ENCODE results near the gene NUAK2. TPM values are rescaled to one million over a fixed set of nuclear protein-coding genes. Genes with fewer than 3 reads are reported as not detected.

NUAK2 gene
- total and polyA plus RNA-seq, 2 of the 8 experiments (the other 6 are each of a cell fraction or from before 2014, with no cell fraction given), result 9.4 to 12.9 TPM

DNA sequence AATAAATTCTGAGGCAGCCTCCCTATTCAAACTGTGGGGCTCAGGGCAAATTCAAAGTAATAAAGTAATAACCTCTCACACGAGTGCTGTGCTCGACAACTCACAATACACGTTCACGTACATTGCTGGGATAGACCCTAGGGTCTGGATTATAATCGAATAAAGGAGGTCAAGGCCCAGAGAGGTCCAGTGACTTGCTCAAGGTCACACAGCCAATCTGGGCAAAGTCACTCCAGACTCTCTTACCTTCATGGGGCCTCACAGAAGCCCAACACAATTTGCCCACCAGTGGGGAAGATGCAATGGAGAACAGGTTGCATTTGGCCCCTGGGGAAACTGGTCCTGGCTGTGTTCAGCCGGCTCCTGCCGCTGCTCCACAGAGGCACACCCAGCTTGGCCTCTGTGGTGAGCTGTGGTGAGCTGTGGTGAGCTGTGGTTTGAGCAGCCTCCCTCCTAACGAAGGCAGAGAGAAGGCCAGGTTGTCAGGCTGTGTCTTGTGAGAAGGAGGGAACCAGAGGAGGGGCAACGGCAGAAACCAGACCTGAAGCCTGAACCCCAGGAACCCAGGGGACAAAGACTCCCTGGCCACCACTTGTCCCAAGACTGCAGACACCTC, 35.1 kb downstream of the NUAK2 start:
- Histone ChIP-seq H3K36me3 (ENCODE audit: control insufficient read depth in 2 of 4, insufficient read depth in 4 of 4, low read length in 3 of 4) (no peaks in the 10 kb centered on the region), H3K4ac (replicated peaks; ENCODE audit: insufficient read length, low read depth, low read length) (peak overlapping the region; percentile 27), H3K4me2 (ENCODE audit: insufficient read depth in 1 of 2, low read depth in 2 of 2, low read length in 2 of 2) (no peak overlapping the region), H2BK12ac (ENCODE audit: low read depth, low read length) (peak overlapping the region; percentile 86; the same call in 1 of the 2 replicates), H3K18ac (ENCODE audit: extremely low read depth, low read length) (peak overlapping the region; percentile 62; the same call in 1 of the 2 replicates), H4K20me1 (replicated peaks in 1 of 2; ENCODE audit: control insufficient read depth in 1 of 2, insufficient read depth in 2 of 2, low read length in 2 of 2) (no peaks in the 10 kb centered on the region), H2BK120ac (replicated peaks; ENCODE audit: low read depth, low read length) (peak overlapping the region; percentile 44), H3K79me2 (ENCODE audit: control insufficient read depth in 1 of 2, insufficient read depth in 2 of 2, low read length in 2 of 2) (no peaks in the 10 kb centered on the region), H3K4me3 (ENCODE audit: extremely low read depth in 1 of 4, insufficient read depth in 2 of 4, low read depth in 3 of 4, low read length in 4 of 4) (no peak overlapping the region), H2BK5ac (ENCODE audit: low read depth, low read length) (peak overlapping the region; percentile 66; the same call in 1 of the 2 replicates), H2AK5ac (ENCODE audit: low read depth, low read length) (peak overlapping the region; percentile 79; the same call in 1 of the 2 replicates), H3K9ac (replicated peaks in 1 of 4; ENCODE audit: extremely low read depth in 1 of 4, low read depth in 3 of 4, low read length in 3 of 4) (no peak overlapping the region), H3K27ac (ENCODE audit: low read depth, low read length) (0 out of 2 replicates have a peak overlapping the region, but pooled peaks have one; percentile 31), H4K5ac (ENCODE audit: insufficient read length, low read depth, low read length) (no peak overlapping the region), H3K9me3 (ENCODE audit: insufficient read depth in 2 of 2, low read depth in 1 of 2, low read length in 1 of 2) (no peaks in the 10 kb centered on the region), H4K8ac (ENCODE audit: extremely low read depth, insufficient read depth, low read length) (peak overlapping the region; percentile 53; the same call in 1 of the 2 replicates), H3K23ac (ENCODE audit: insufficient read length) (no peak overlapping the region), H3K14ac (ENCODE audit: insufficient read length) (no peak overlapping the region), H3K56ac (replicated peaks; ENCODE audit: insufficient read length, low read depth, low read length) (no peak overlapping the region), H3K4me1 (replicated peaks in 1 of 4; ENCODE audit: control insufficient read depth in 3 of 4, insufficient read depth in 4 of 4, low read length in 3 of 4) (peaks cover 9 to 26% (median 18%) of the 10 kb centered on the region in 4 experiments), H2BK15ac (ENCODE audit: low read length) (peak overlapping the region; percentile 49; the same call in 1 of the 2 replicates), H2AFZ (ENCODE audit: low read length) (no peak overlapping the region), H2BK20ac (ENCODE audit: low read length) (peak overlapping the region; percentile 84; the same call in 1 of the 2 replicates), H3K23me2 (ENCODE audit: low read depth, low read length) (no peaks in the 10 kb centered on the region), H3K79me1 (ENCODE audit: low read depth, low read length) (no peaks in the 10 kb centered on the region), H4K91ac (replicated peaks; ENCODE audit: insufficient read length, low read length) (peak overlapping the region; percentile 63), H3K27me3 (replicated peaks in 1 of 4; ENCODE audit: control insufficient read depth in 3 of 4, extremely low read depth in 1 of 4, insufficient read depth in 3 of 4, low read length in 3 of 4) (no peaks in the 10 kb centered on the region; a peak in 1 of 7 replicates)
- 91% methylated on average over 9 of the region's 9 CpGs; no CpG with 5 or more reads in 1 of the 2 experiments for WGBS, 2 experiments (ENCODE audit: extremely low coverage in 1 of 2, insufficient coverage in 1 of 2, insufficient read length in 1 of 2, insufficient replicate concordance in 2 of 2, low coverage in 1 of 2, low lambda C conversion rate in 2 of 2, missing lambda C conversion rate in 1 of 2)
- CTCF ChIA-PET (ENCODE audit: partially characterized antibody), result interaction anchor here (0.6 to 42.6 kb wide), 7 partner anchors 11 to 90 kb away, joined by 3 to 2424 read pairs (median 12); partner anchors contain the start of genes KLHDC8A and NUAK2
- TF ChIP-seq KDM1A (IDR thresholded peaks at IDR 0.05; ENCODE audit: borderline replicate concordance, low read length), result peak; percentile 68; the same call in 1 of the 2 replicates
- no peak for TF ChIP-seq SP4 (IDR thresholded peaks at IDR 0.05; ENCODE audit: low read length)
- no peak for TF ChIP-seq ZNF274 (IDR thresholded peaks at IDR 0.05; ENCODE audit: borderline replicate concordance, extremely low read depth, low read length)
- DNase-seq (ENCODE audit: low read depth in 1 of 2, low spot score in 2 of 2) (no peak), FAIRE-seq (no peak)
- POLR2A ChIA-PET (ENCODE audit: partially characterized antibody), result interaction anchor here (0.8 to 2.7 kb wide), 7 partner anchors 10 to 68 kb away, joined by 3 to 10 read pairs (median 7); partner anchors contain the start of gene NUAK2
